Peyer's patch (tissue), 4 donors: ENCODE measurements around the gene ENTPD3. TPM values are rescaled to one million over a fixed set of nuclear protein-coding genes. Genes with fewer than 3 reads are reported as not detected.

Experiments
- DNase-seq, 3 donors: peaks; one replicate each; pipeline ENCODE4 v3.0.0-alpha.2; 2017 to 2019
- H3K27ac ChIP-seq, 4 donors: fragments of 200-600 bp; sonication (generic); one replicate each; pipeline ENCODE4 v1.5.1; 2016 to 2019
- H3K27me3 ChIP-seq, 2 donors: fragments of 200-600 bp; sonication (generic); one replicate each; pipeline ENCODE4 v1.5.1; 2019
- H3K36me3 ChIP-seq, 3 donors: fragments of 200-600 bp; sonication (generic); one replicate each; pipeline ENCODE4 v1.5.1; 2016 to 2019
- H3K4me1 ChIP-seq, 4 donors: fragments of 200-600 bp; sonication (generic); one replicate each; pipeline ENCODE4 v1.5.1; 2016 to 2019
- H3K4me3 ChIP-seq, 4 donors: fragments of 200-600 bp; sonication (generic); 1 replicate in 3 of 4; 2 replicates in 1 of 4; pipeline ENCODE4 v1.5.1; 2016 to 2019; ENCODE audit warnings: mild to moderate bottlenecking in 1 of 4
- H3K9me3 ChIP-seq, 4 donors: fragments of 200-600 bp; sonication (generic); one replicate each; pipeline ENCODE4 v1.5.1; 2016 to 2019; ENCODE audit warnings: mild to moderate bottlenecking in 1 of 4
- POLR2A ChIP-seq, 2 donors: fragments of 450-650 bp; IDR thresholded peaks; one replicate each; pipeline ENCODE4 v1.5.1; 2017; ENCODE audit warnings: antibody characterized with exemption in 2 of 2, mild to moderate bottlenecking in 2 of 2, moderate library complexity in 2 of 2
- total RNA-seq, 4 donors: library from RNA; depleted of rRNA; stranded (reverse); fragments of >200 nt; gene quantifications; one replicate each; pipeline ENCODE4 v1.1.0, GENCODE V29; 2016
- TF ChIP-seq, protein P1 (sequence below), 6 experiments: fragments of 450-650 bp in 4 of 6; fragments of 200-600 bp in 2 of 6; sonication (generic) in 1 of 6; IDR thresholded peaks; one replicate each; pipeline ENCODE4 v1.5.1; 2017 to 2019; ENCODE audit warnings: antibody characterized with exemption in 6 of 6, mild to moderate bottlenecking in 3 of 6, moderate library complexity in 1 of 6

Gene ENTPD3
- total RNA-seq, 4 donors from 2014 or later = 0.53 to 1.2 (median 0.67) TPM; not detected in 1

GRCh38 chr3:40451551-40451950 is 64.6 kb downstream of the ENTPD3 start:
- Histone ChIP-seq H3K9me3 (no peaks in the 10 kb centered on the region), H3K4me1 (peaks cover 0 to 10% (median 1%) of the 10 kb centered on the region in 4 donors), H3K27ac (no peak overlapping the region), H3K36me3 (no peaks in the 10 kb centered on the region), H3K4me3 (no peak overlapping the region), H3K27me3 (no peaks in the 10 kb centered on the region)
- DNase-seq = no peak
- TF ChIP-seq, protein P1, sequence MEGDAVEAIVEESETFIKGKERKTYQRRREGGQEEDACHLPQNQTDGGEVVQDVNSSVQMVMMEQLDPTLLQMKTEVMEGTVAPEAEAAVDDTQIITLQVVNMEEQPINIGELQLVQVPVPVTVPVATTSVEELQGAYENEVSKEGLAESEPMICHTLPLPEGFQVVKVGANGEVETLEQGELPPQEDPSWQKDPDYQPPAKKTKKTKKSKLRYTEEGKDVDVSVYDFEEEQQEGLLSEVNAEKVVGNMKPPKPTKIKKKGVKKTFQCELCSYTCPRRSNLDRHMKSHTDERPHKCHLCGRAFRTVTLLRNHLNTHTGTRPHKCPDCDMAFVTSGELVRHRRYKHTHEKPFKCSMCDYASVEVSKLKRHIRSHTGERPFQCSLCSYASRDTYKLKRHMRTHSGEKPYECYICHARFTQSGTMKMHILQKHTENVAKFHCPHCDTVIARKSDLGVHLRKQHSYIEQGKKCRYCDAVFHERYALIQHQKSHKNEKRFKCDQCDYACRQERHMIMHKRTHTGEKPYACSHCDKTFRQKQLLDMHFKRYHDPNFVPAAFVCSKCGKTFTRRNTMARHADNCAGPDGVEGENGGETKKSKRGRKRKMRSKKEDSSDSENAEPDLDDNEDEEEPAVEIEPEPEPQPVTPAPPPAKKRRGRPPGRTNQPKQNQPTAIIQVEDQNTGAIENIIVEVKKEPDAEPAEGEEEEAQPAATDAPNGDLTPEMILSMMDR (IDR thresholded peaks at IDR 0.05) = no peak
- TF ChIP-seq POLR2A (IDR thresholded peaks at IDR 0.05) = no peak

DNA sequence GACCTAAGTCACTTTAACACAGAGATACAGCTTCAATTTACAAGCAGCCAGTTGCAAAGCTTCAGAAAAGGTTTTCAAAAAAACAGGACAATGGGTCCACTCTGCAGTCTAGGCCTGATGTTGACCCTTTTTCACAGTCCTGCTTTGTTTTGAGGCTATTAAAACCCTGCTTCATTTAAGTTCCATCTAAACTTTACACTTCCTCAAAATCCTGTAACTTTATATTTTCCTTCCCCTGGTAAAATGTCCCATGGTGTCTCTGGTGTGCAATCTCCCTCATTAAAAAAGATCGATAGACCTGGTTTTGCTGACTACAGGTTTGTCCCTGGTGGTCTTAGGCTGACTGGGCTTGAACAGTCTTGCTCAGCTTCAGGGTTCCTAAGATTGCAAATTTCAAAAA is 65.1 kb downstream of the ENTPD3 start:
- H3K27me3 ChIP-seq = no peaks in the 10 kb centered on the region
- no peak for DNase-seq
- no peaks in the 10 kb centered on the region for H3K36me3 ChIP-seq
- peak overlapping the region in 2 of 4 donors; percentile 83 to 94 for H3K27ac ChIP-seq
- H3K9me3 ChIP-seq = no peaks in the 10 kb centered on the region
- H3K4me3 ChIP-seq = peak overlapping the region in 2 of 4 donors; percentile 65 to 67
- H3K4me1 ChIP-seq = peaks cover 0 to 10% (median 2%) of the 10 kb centered on the region in 4 donors
- TF ChIP-seq, protein P1 (IDR thresholded peaks at IDR 0.05) = no peak
- no peak for TF ChIP-seq POLR2A (IDR thresholded peaks at IDR 0.05)

DNA sequence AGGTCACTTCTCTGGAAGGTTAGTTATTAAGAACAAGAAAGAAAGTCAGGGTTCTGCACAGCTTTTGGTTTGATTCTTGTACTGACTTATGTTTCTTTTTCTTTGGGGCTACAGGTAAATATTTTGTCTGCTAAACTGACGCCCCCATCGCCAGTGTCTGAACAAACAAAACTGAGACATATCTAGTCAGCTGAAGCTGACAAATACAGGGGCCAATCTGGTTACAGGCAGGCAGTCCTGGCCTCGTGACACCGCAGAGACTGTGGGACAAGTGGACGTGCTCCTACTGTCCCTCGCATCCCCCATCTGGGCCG is 65.5 kb downstream of the ENTPD3 start:
- Histone ChIP-seq H3K4me3 (peak overlapping the region; percentile 54 to 67 (median 61)), H3K9me3 (no peaks in the 10 kb centered on the region), H3K4me1 (peaks cover 0 to 10% (median 2%) of the 10 kb centered on the region in 4 donors), H3K27ac (peak overlapping the region; percentile 83 to 94 (median 92)), H3K27me3 (no peaks in the 10 kb centered on the region), H3K36me3 (no peaks in the 10 kb centered on the region)
- TF ChIP-seq POLR2A (IDR thresholded peaks at IDR 0.05) = no peak
- TF ChIP-seq, protein P1 (IDR thresholded peaks at IDR 0.05) = no peak
- no peak for DNase-seq

DNA sequence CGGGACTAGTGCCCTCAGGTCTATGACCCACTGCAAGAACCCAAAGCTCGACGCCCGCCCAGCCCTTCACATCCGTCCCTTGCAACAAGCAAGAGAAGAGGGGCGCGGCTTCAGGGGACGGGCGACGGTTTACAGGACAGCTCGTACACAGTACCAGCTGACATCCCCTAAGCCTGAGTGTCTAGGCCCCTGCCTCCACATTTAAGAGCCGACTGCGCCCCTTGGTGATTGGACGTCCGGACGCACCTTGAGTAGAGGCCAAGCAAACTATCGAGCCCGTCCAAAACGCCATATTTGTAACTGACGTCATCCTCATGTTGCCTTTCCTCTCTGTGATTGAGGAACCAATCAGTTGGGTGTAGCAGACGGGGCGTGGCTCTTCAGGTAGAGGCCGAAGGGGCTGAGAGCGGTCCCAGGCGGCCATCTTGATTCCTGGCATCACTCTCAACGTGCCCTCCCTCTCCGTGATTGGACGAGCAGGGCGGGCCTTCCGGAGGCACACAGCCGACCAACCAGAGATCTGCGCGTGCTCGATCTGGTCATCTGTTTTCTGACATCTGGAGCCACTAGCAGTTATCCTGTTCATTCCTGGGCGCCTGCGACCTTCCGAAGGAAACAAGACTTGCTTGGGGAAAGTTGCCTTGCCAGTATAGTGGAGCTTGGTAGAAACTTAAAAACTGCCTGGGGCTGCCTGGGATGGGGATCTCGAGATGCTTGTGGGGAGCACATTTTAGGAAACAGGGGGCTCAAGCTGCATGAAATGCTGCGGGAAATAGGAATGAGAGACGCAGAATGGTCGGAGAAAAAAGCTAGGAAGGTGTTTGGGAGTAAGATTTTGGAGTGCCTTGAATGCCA is 66.1 kb downstream of the ENTPD3 start:
- Histone ChIP-seq H3K27ac (peak overlapping the region; percentile 83 to 94 (median 92)), H3K36me3 (peaks cover 0 to under 1% (median 0%) of the 10 kb centered on the region in 3 donors), H3K9me3 (no peaks in the 10 kb centered on the region), H3K4me3 (peak overlapping the region; percentile 54 to 67 (median 61)), H3K4me1 (peaks cover under 1 to 14% (median 4%) of the 10 kb centered on the region in 4 donors), H3K27me3 (no peaks in the 10 kb centered on the region)
- DNase-seq = peak; percentile 98 to 99 (median 99)
- peak; percentile 41 to 57 for TF ChIP-seq POLR2A (IDR thresholded peaks at IDR 0.05)
- TF ChIP-seq, protein P1 (IDR thresholded peaks at IDR 0.05) = no peak

DNA sequence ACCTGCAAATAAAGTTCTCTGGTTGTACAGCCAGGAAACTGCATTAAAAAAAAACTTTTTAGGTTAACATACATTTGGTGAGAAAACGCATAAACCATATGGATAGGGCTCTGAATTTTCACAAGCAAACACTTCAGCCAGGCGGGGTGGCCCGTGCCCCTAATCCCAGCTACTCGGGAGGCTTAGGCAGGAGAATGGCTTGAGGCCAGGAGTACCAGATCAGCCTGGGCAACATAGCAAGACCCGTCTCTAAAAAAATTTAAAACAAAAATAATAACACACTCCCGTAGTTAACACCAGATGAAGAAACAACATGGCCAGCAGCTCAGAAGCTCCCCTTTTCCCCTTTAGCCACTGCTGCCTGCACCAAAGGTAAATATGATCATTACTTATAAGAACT is 66.9 kb downstream of the ENTPD3 start:
- no peaks in the 10 kb centered on the region for H3K27me3 ChIP-seq
- peak overlapping the region in 2 of 4 donors; percentile 83 to 91 for H3K27ac ChIP-seq
- H3K36me3 ChIP-seq = peaks cover 0 to 9% (median 0%) of the 10 kb centered on the region in 3 donors
- no peaks in the 10 kb centered on the region for H3K9me3 ChIP-seq
- peaks cover 3 to 22% (median 11%) of the 10 kb centered on the region in 4 donors for H3K4me1 ChIP-seq
- no peak for DNase-seq
- no peak for TF ChIP-seq POLR2A (IDR thresholded peaks at IDR 0.05)
- TF ChIP-seq, protein P1 (IDR thresholded peaks at IDR 0.05) = peak in 1 of 6 experiments; percentile 2
- peak overlapping the region in 2 of 4 donors; percentile 65 to 67 for H3K4me3 ChIP-seq
